DND-41 (cell line): ENCODE measurements around the gene LCN6.

Experiments used
- CTCF ChIP-seq: IDR thresholded peaks from 2 replicates; pipeline ENCODE4 v1.5.1; 2012; ENCODE audit warnings: borderline replicate concordance, low read length, moderate library complexity, mild to moderate bottlenecking; ENCODE audit not compliant: poor library complexity, severe bottlenecking; ENCODE audit errors: extremely low read depth
- EZH2 ChIP-seq: IDR thresholded peaks from 3 replicates; pipeline ENCODE4 v1.6.1; 2012; ENCODE audit warnings: borderline replicate concordance, low read depth, mild to moderate bottlenecking, moderate library complexity, low read length, inconsistent platforms; ENCODE audit not compliant: severe bottlenecking

DNA sequence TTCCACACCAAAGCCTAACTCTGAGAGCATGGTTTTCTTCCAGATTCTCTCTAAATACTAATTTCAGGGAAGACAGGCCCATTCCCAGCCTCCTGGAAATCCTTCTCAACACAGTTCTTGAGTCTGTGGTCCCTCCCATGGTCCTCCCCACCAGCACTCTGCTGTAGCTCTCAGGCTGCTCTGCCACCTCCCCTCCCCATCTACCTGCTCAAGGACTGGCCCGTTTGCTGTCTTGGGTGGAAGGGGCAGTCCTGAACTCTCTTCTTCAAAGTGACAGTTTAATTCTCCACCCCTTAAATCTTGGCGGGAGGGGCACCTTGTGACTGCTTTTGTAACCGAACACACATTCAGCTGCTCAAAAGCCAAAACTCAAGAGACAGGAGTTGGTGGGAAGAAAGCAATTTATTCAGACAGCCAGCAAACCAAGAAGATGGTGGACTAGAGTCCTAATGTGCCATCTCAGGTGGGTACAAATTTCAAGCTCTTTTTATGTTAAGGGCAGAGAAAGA is 23.6 kb upstream of the LCN6 start:
- TF ChIP-seq CTCF (no peak), EZH2 (no peak)
